ENCODE measurements around the gene TSPYL2.

Gene TSPYL2

GRCh38 chrX:53125506-53125905, 43.3 kb downstream of the TSPYL2 start:
- no peak for DNase-seq (ENCODE audit: low read depth)

DNA sequence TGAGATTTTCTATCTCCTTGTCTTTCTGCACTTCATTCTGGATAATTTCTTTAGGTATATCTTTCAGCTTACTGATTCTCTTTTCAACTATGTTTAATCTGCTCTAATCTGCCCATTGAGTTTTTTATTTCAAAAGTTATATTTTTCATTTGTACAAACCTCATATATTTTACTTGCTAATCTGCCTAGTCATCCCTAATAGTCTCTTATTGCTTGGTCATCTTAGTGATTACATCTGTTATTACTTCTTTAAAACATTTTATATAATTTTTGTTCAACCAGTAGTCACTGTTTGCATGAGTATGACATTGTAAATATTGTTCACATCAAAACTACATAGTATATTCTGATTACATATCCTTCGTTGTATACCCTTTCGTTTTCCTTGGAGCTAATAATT, 44.2 kb downstream of the TSPYL2 start:
- no peak for DNase-seq (ENCODE audit: low read depth)

DNA sequence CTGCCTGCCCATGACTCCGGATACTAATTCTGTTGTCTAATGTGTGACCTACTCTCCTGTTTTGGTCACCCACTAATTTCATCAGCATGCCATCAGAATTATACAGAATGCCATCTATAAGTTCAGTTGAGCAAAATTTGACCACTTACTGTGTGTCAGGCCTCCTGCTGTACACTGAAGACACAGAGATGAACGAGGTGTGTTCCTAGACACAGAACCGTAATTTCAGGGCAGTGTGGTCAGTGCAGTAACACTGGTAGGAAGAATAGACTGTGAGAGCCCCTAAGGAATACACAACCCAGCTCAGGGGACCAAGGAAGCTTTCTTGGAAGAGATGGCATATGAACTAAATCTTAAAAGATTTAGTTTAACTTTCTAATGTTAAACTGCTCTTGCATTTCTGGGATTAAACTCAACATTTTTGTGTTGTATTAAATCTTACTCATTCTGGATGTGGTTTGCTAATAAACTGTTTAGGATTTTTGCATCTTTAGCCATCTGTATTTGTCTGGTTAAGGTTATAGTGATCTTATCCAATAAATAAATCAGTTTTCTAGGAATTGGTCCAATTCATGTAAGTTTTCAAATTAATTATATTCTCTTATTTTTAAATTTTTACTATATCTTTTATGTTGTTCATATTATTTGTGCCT, 46.1 kb downstream of the TSPYL2 start:
- no peak for DNase-seq (ENCODE audit: low read depth)

GRCh38 chrX:53133400-53133799, 51.2 kb downstream of the TSPYL2 start:
- DNase-seq (ENCODE audit: low read depth): no peak

GRCh38 chrX:53135581-53135980, 53.4 kb downstream of the TSPYL2 start:
- DNase-seq (ENCODE audit: low read depth): no peak
